ENCODE measurements around the gene SCUBE1.

DNA sequence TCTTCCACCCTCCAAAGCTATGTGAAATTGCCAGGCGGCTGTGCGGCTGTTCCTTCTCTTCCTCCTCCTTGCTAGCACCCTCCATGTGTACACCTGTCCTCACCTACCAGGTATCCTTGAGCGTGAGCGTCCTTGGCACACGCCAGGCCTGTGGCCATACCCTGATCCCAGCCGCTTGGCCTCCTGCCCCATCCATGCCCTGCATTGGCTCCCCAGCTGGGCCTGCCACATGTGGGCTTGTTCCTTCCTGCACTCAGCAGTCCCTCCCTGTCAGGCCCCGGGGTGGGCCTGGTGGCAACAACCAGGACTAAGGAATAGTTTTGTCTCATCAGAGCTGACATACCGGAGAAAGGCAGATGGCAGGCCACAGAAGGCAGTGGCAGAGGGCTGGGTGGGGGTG lies 40.0 kb downstream of the SCUBE1 start:
- TF ChIP-seq NRF1 (conservative IDR thresholded peaks at IDR 0.05; ENCODE audit: low read depth, low read length): no peak
- no peak for TF ChIP-seq RFX5 (IDR thresholded peaks at IDR 0.05; ENCODE audit: low read depth, low read length)
- no peak for TF ChIP-seq GABPA (IDR thresholded peaks at IDR 0.05; ENCODE audit: low read depth)
- TF ChIP-seq MEF2B (IDR thresholded peaks at IDR 0.05; ENCODE audit: partially characterized antibody, poor library complexity, severe bottlenecking): no peak
- no peak for TF ChIP-seq SREBF1 (IDR thresholded peaks at IDR 0.05; ENCODE audit: low read length)
- TF ChIP-seq POLR2A (IDR thresholded peaks at IDR 0.05; ENCODE audit: low read depth, low read length): no peak
- TF ChIP-seq, protein P1, sequence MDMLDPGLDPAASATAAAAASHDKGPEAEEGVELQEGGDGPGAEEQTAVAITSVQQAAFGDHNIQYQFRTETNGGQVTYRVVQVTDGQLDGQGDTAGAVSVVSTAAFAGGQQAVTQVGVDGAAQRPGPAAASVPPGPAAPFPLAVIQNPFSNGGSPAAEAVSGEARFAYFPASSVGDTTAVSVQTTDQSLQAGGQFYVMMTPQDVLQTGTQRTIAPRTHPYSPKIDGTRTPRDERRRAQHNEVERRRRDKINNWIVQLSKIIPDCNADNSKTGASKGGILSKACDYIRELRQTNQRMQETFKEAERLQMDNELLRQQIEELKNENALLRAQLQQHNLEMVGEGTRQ (IDR thresholded peaks at IDR 0.05; ENCODE audit: borderline replicate concordance, low read depth, low read length): no peak
- TF ChIP-seq, protein P2, sequence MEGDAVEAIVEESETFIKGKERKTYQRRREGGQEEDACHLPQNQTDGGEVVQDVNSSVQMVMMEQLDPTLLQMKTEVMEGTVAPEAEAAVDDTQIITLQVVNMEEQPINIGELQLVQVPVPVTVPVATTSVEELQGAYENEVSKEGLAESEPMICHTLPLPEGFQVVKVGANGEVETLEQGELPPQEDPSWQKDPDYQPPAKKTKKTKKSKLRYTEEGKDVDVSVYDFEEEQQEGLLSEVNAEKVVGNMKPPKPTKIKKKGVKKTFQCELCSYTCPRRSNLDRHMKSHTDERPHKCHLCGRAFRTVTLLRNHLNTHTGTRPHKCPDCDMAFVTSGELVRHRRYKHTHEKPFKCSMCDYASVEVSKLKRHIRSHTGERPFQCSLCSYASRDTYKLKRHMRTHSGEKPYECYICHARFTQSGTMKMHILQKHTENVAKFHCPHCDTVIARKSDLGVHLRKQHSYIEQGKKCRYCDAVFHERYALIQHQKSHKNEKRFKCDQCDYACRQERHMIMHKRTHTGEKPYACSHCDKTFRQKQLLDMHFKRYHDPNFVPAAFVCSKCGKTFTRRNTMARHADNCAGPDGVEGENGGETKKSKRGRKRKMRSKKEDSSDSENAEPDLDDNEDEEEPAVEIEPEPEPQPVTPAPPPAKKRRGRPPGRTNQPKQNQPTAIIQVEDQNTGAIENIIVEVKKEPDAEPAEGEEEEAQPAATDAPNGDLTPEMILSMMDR (IDR thresholded peaks at IDR 0.05 in 2 of 3, conservative IDR thresholded peaks at IDR 0.05 in 1 of 3; ENCODE audit: control insufficient read depth in 2 of 3, extremely low read depth in 1 of 3, insufficient read depth in 1 of 3, low read depth in 3 of 3, low read length in 3 of 3): no peak
- no peak for TF ChIP-seq SRF (IDR thresholded peaks at IDR 0.05; ENCODE audit: low read depth in 2 of 2, low read length in 2 of 2)
- no peak for TF ChIP-seq ETV6 (conservative IDR thresholded peaks at IDR 0.05 in 1 of 2, IDR thresholded peaks at IDR 0.05 in 1 of 2; ENCODE audit: borderline replicate concordance in 1 of 2, low read depth in 1 of 2)
- TF ChIP-seq FOXK2 (IDR thresholded peaks at IDR 0.05): no peak
- TF ChIP-seq TAF1 (IDR thresholded peaks at IDR 0.05; ENCODE audit: borderline replicate concordance, low read depth, low read length): no peak
- no peak for TF ChIP-seq HDGF (IDR thresholded peaks at IDR 0.05)

Measured in GM12878 (cell line).